ENCODE results near the gene MRPL28.

DNA sequence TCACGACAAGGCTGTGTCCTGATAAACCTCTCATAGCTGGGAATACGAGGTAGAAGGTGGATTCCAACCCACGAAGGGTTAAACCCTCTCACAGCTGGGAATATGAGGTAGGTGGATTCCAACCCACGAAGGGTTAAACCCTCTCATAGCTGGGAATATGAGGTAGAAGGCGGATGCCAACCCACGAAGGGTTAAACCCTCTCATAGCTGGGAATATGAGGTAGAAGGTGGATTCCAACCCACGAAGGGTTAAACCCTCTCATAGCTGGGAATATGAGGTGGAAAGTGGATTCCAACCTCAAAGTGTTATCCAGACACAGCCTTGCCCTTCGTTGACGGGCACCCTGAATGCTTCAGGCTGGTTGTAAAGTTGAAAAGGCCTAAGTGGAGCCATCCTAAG, 48.8 kb downstream of the MRPL28 start:
- no peak for TF ChIP-seq CTCF (IDR thresholded peaks at IDR 0.05)
- TF ChIP-seq POLR2AphosphoS5 (IDR thresholded peaks at IDR 0.05): no peak
